Stimulated activated CD4-positive, alpha-beta T cell treated with anti-CD3 and anti-CD28 coated beads, Interleukin-15, amount 100 ng/mL, for 1 hour (primary cell): Measurements from ENCODE around the gene GAK.

Experiments used
- DNase-seq, 2 donors: peaks; one replicate each; pipeline ENCODE4 v3.0.0-alpha.2; 2020; ENCODE audit warnings: low read depth in 1 of 2, low spot score in 1 of 2

The GAK gene

GRCh38 chr4:891747-892146 lies 40.4 kb downstream of the GAK start:
- DNase-seq = no peak

GRCh38 chr4:890036-890695 lies 42.0 kb downstream of the GAK start:
- DNase-seq = no peak

- no peak for DNase-seq
Observed at GRCh38 chr4:889516-889915, 42.6 kb downstream of the GAK start.

GRCh38 chr4:888029-888428 lies 44.1 kb downstream of the GAK start:
- no peak for DNase-seq

- DNase-seq = no peak
Observed at GRCh38 chr4:887034-887763, 44.9 kb downstream of the GAK start.

GRCh38 chr4:886244-886643 lies 45.9 kb downstream of the GAK start:
- no peak for DNase-seq

- DNase-seq = no peak
Observed at GRCh38 chr4:885353-885752, 46.8 kb downstream of the GAK start.

GRCh38 chr4:884896-885295 lies 47.2 kb downstream of the GAK start:
- DNase-seq = no peak

GRCh38 chr4:884259-884658 lies 47.9 kb downstream of the GAK start:
- no peak for DNase-seq

- no peak for DNase-seq
Observed at GRCh38 chr4:883377-884095, 48.6 kb downstream of the GAK start.

- DNase-seq = no peak
Observed at GRCh38 chr4:882646-883045, 49.5 kb downstream of the GAK start.

GRCh38 chr4:881709-882108 lies 50.4 kb downstream of the GAK start:
- no peak for DNase-seq

GRCh38 chr4:880684-881405 lies 51.3 kb downstream of the GAK start:
- DNase-seq = no peak

GRCh38 chr4:879729-880077 lies 52.4 kb downstream of the GAK start:
- DNase-seq = peak in 1 of 2 donors; percentile 44

GRCh38 chr4:878796-879728 lies 53.1 kb downstream of the GAK start:
- peak in 1 of 2 donors; percentile 16 for DNase-seq

GRCh38 chr4:877502-877901 lies 54.6 kb downstream of the GAK start:
- no peak for DNase-seq

- DNase-seq = no peak
Observed at GRCh38 chr4:876780-877179, 55.3 kb downstream of the GAK start.

GRCh38 chr4:875818-876423 lies 56.2 kb downstream of the GAK start:
- no peak for DNase-seq

- DNase-seq = no peak
Observed at GRCh38 chr4:874971-875817, 56.9 kb downstream of the GAK start.
